Measurements from ENCODE around the gene ALDH7A1.
"Not testable (repeated sequence)": the region's sequence is repeated elsewhere in the genome, so short reads cannot be mapped to it uniquely, and the experiment has no call there.

Gene ALDH7A1

GRCh38 chr5:126594748-126595485 is at the start of gene ALDH7A1:
Gene ALDH7A1 (minus strand): TSS chr5:126595219. CDS start chr5:126595198, 21 bp downstream.
- Mint-ChIP-seq H3K9me3 (no peaks in the 10 kb centered on the region), H3K27me3 (peaks cover 9% of the 10 kb centered on the region), H3K4me3 (peak within 1 kb of the TSS; percentile 78), H3K36me3 (ENCODE audit: low read depth) (peaks cover 2% of the 10 kb centered on the region), H3K27ac (no peak within 1 kb of the TSS), H3K4me1 (peaks cover 12% of the 10 kb centered on the region)
- DNase-seq: peak; percentile 61
- peak; percentile 88 for ATAC-seq

GRCh38 chr5:126641387-126641786 is 46.4 kb upstream of the ALDH7A1 start:
- H3K27ac Mint-ChIP-seq: no peak overlapping the region
- no peak for DNase-seq
- ATAC-seq: no peak
- peaks cover 2% of the 10 kb centered on the region for H3K27me3 Mint-ChIP-seq
- no peaks in the 10 kb centered on the region for H3K4me1 Mint-ChIP-seq
- no peak overlapping the region for H3K4me3 Mint-ChIP-seq
- peaks cover 6% of the 10 kb centered on the region for H3K9me3 Mint-ChIP-seq
- peaks cover 4% of the 10 kb centered on the region for H3K36me3 Mint-ChIP-seq (ENCODE audit: low read depth)

GRCh38 chr5:126640866-126641265 is 45.8 kb upstream of the ALDH7A1 start:
- no peaks in the 10 kb centered on the region for H3K4me1 Mint-ChIP-seq
- H3K27me3 Mint-ChIP-seq: peaks cover 2% of the 10 kb centered on the region
- DNase-seq (no peak), ATAC-seq (no peak)
- no peak overlapping the region for H3K4me3 Mint-ChIP-seq
- peaks cover 6% of the 10 kb centered on the region for H3K9me3 Mint-ChIP-seq
- H3K36me3 Mint-ChIP-seq (ENCODE audit: low read depth): peaks cover 4% of the 10 kb centered on the region
- no peak overlapping the region for H3K27ac Mint-ChIP-seq

- DNase-seq (no peak), ATAC-seq (no peak)
- Mint-ChIP-seq H3K9me3 (no peaks in the 10 kb centered on the region), H3K27me3 (no peaks in the 10 kb centered on the region), H3K36me3 (ENCODE audit: low read depth) (no peaks in the 10 kb centered on the region), H3K4me1 (no peaks in the 10 kb centered on the region), H3K27ac (no peak overlapping the region), H3K4me3 (no peak overlapping the region)
Measured at GRCh38 chr5:126636956-126637355, 41.9 kb upstream of the ALDH7A1 start.

GRCh38 chr5:126635585-126635984 is 40.6 kb upstream of the ALDH7A1 start:
- Mint-ChIP-seq H3K27ac (no peak overlapping the region), H3K4me1 (no peaks in the 10 kb centered on the region), H3K36me3 (ENCODE audit: low read depth) (no peaks in the 10 kb centered on the region), H3K4me3 (no peak overlapping the region), H3K27me3 (no peaks in the 10 kb centered on the region), H3K9me3 (no peaks in the 10 kb centered on the region)
- ATAC-seq: no peak
- DNase-seq: no peak

GRCh38 chr5:126633552-126633951 is 38.5 kb upstream of the ALDH7A1 start:
- no peak overlapping the region for H3K27ac Mint-ChIP-seq
- no peak for DNase-seq
- no peaks in the 10 kb centered on the region for H3K4me1 Mint-ChIP-seq
- no peak overlapping the region for H3K4me3 Mint-ChIP-seq
- no peaks in the 10 kb centered on the region for H3K27me3 Mint-ChIP-seq
- no peaks in the 10 kb centered on the region for H3K9me3 Mint-ChIP-seq
- no peak for ATAC-seq
- no peaks in the 10 kb centered on the region for H3K36me3 Mint-ChIP-seq (ENCODE audit: low read depth)

GRCh38 chr5:126631920-126632319 is 36.9 kb upstream of the ALDH7A1 start:
- no peak for ATAC-seq
- H3K27me3 Mint-ChIP-seq: no peaks in the 10 kb centered on the region
- H3K4me1 Mint-ChIP-seq: no peaks in the 10 kb centered on the region
- no peak overlapping the region for H3K4me3 Mint-ChIP-seq
- no peak for DNase-seq
- H3K9me3 Mint-ChIP-seq: no peaks in the 10 kb centered on the region
- H3K36me3 Mint-ChIP-seq (ENCODE audit: low read depth): no peaks in the 10 kb centered on the region
- no peak overlapping the region for H3K27ac Mint-ChIP-seq

- DNase-seq: no peak
- H3K27ac Mint-ChIP-seq: no peak overlapping the region
- peaks cover 9% of the 10 kb centered on the region for H3K4me1 Mint-ChIP-seq
- H3K9me3 Mint-ChIP-seq: no peaks in the 10 kb centered on the region
- peaks cover 23% of the 10 kb centered on the region for H3K36me3 Mint-ChIP-seq (ENCODE audit: low read depth)
- no peak for ATAC-seq
- H3K27me3 Mint-ChIP-seq: no peaks in the 10 kb centered on the region
- no peak overlapping the region for H3K4me3 Mint-ChIP-seq
Measured at GRCh38 chr5:126628102-126628501, 33.1 kb upstream of the ALDH7A1 start.

GRCh38 chr5:126624534-126624933 is 29.5 kb upstream of the ALDH7A1 start:
- peak; percentile 66 for ATAC-seq
- H3K36me3 Mint-ChIP-seq (ENCODE audit: low read depth): peaks cover 27% of the 10 kb centered on the region
- peak overlapping the region; percentile 78 for H3K27ac Mint-ChIP-seq
- DNase-seq: no peak
- no peak overlapping the region for H3K4me3 Mint-ChIP-seq
- H3K9me3 Mint-ChIP-seq: no peaks in the 10 kb centered on the region
- peaks cover 9% of the 10 kb centered on the region for H3K4me1 Mint-ChIP-seq
- no peaks in the 10 kb centered on the region for H3K27me3 Mint-ChIP-seq

- no peaks in the 10 kb centered on the region for H3K9me3 Mint-ChIP-seq
- H3K4me1 Mint-ChIP-seq: peaks cover 14% of the 10 kb centered on the region
- H3K36me3 Mint-ChIP-seq (ENCODE audit: low read depth): peaks cover 28% of the 10 kb centered on the region
- ATAC-seq: no peak
- H3K27ac Mint-ChIP-seq: no peak overlapping the region
- H3K4me3 Mint-ChIP-seq: no peak overlapping the region
- DNase-seq: no peak
- no peaks in the 10 kb centered on the region for H3K27me3 Mint-ChIP-seq
Measured at GRCh38 chr5:126619781-126620180, 24.8 kb upstream of the ALDH7A1 start.

GRCh38 chr5:126617603-126618002 is 22.6 kb upstream of the ALDH7A1 start:
- peaks cover 22% of the 10 kb centered on the region for H3K36me3 Mint-ChIP-seq (ENCODE audit: low read depth)
- peaks cover 17% of the 10 kb centered on the region for H3K4me1 Mint-ChIP-seq
- not testable (repeated sequence) for H3K9me3 Mint-ChIP-seq, ATAC-seq, DNase-seq, H3K4me3 Mint-ChIP-seq, H3K27me3 Mint-ChIP-seq, H3K27ac Mint-ChIP-seq

- Mint-ChIP-seq H3K27me3 (no peaks in the 10 kb centered on the region), H3K36me3 (ENCODE audit: low read depth) (peaks cover 33% of the 10 kb centered on the region), H3K4me3 (no peak overlapping the region), H3K27ac (peak overlapping the region; percentile 34), H3K4me1 (peaks cover 19% of the 10 kb centered on the region), H3K9me3 (no peaks in the 10 kb centered on the region)
- DNase-seq (no peak), ATAC-seq (no peak)
Measured at GRCh38 chr5:126615286-126615685, 20.3 kb upstream of the ALDH7A1 start.

GRCh38 chr5:126613941-126614592 is 19.0 kb upstream of the ALDH7A1 start:
- Mint-ChIP-seq H3K4me3 (no peak overlapping the region), H3K27ac (no peak overlapping the region), H3K4me1 (peaks cover 21% of the 10 kb centered on the region), H3K9me3 (no peaks in the 10 kb centered on the region), H3K27me3 (no peaks in the 10 kb centered on the region), H3K36me3 (ENCODE audit: low read depth) (peaks cover 34% of the 10 kb centered on the region)
- DNase-seq: no peak
- no peak for ATAC-seq

- DNase-seq: no peak
- Mint-ChIP-seq H3K4me1 (peaks cover 40% of the 10 kb centered on the region), H3K27ac (no peak overlapping the region), H3K36me3 (ENCODE audit: low read depth) (peaks cover 48% of the 10 kb centered on the region), H3K4me3 (no peak overlapping the region), H3K27me3 (no peaks in the 10 kb centered on the region), H3K9me3 (no peaks in the 10 kb centered on the region)
- ATAC-seq: no peak
Measured at GRCh38 chr5:126610616-126611015, 15.6 kb upstream of the ALDH7A1 start.

GRCh38 chr5:126610160-126610559 is 15.1 kb upstream of the ALDH7A1 start:
- DNase-seq (no peak), ATAC-seq (no peak)
- peaks cover 41% of the 10 kb centered on the region for H3K4me1 Mint-ChIP-seq
- no peak overlapping the region for H3K4me3 Mint-ChIP-seq
- H3K27ac Mint-ChIP-seq: no peak overlapping the region
- H3K9me3 Mint-ChIP-seq: no peaks in the 10 kb centered on the region
- H3K27me3 Mint-ChIP-seq: no peaks in the 10 kb centered on the region
- H3K36me3 Mint-ChIP-seq (ENCODE audit: low read depth): peaks cover 50% of the 10 kb centered on the region
